ENCODE measurements around the gene STT3B.

- TF ChIP-seq CTCF (optimal IDR thresholded peaks at IDR 0.05 in 1 of 3, IDR thresholded peaks at IDR 0.05 in 1 of 3, conservative IDR thresholded peaks at IDR 0.05 in 1 of 3; ENCODE audit: extremely low read depth in 1 of 3, insufficient read depth in 2 of 3, low read length in 3 of 3) (no peak), EZH2 (IDR thresholded peaks at IDR 0.05; ENCODE audit: low read length) (no peak)
Measured at GRCh38 chr3:31613654-31614053, 80.9 kb downstream of the STT3B start.

Data from keratinocyte (primary cell).